Measurements from ENCODE around the gene KDM2A.

The KDM2A gene

GRCh38 chr11:67085617-67086016 lies 33.4 kb upstream of the KDM2A start:
- Histone ChIP-seq H3K27me3 (ENCODE audit: insufficient read depth, poor library complexity, severe bottlenecking) (no peaks in the 10 kb centered on the region), H3K4me1 (ENCODE audit: insufficient read depth, poor library complexity, severe bottlenecking) (peaks cover 5% of the 10 kb centered on the region), H3K4me3 (ENCODE audit: severe bottlenecking) (no peak overlapping the region), H3K9me3 (ENCODE audit: severe bottlenecking) (no peaks in the 10 kb centered on the region), H3K27ac (ENCODE audit: poor library complexity, severe bottlenecking) (no peak overlapping the region), H3K36me3 (ENCODE audit: low read depth) (no peaks in the 10 kb centered on the region)
- DNase-seq (ENCODE audit: low spot score) (no peak), ATAC-seq (ENCODE audit: low read depth) (no peak)
- no peak for TF ChIP-seq CTCF (IDR thresholded peaks at IDR 0.05; ENCODE audit: poor library complexity, severe bottlenecking)

- no peak overlapping the region for H3K4me3 ChIP-seq (ENCODE audit: severe bottlenecking)
- H3K36me3 ChIP-seq (ENCODE audit: low read depth), result no peaks in the 10 kb centered on the region
- DNase-seq (ENCODE audit: low spot score) (no peak), ATAC-seq (ENCODE audit: low read depth) (no peak)
- H3K27ac ChIP-seq (ENCODE audit: poor library complexity, severe bottlenecking), result no peak overlapping the region
- no peak for TF ChIP-seq CTCF (IDR thresholded peaks at IDR 0.05; ENCODE audit: poor library complexity, severe bottlenecking)
- no peaks in the 10 kb centered on the region for H3K4me1 ChIP-seq (ENCODE audit: insufficient read depth, poor library complexity, severe bottlenecking)
- H3K27me3 ChIP-seq (ENCODE audit: insufficient read depth, poor library complexity, severe bottlenecking), result no peaks in the 10 kb centered on the region
- H3K9me3 ChIP-seq (ENCODE audit: severe bottlenecking), result no peaks in the 10 kb centered on the region
Observed at GRCh38 chr11:67090717-67091116, 28.3 kb upstream of the KDM2A start.

- no peaks in the 10 kb centered on the region for H3K4me1 ChIP-seq (ENCODE audit: insufficient read depth, poor library complexity, severe bottlenecking)
- H3K9me3 ChIP-seq (ENCODE audit: severe bottlenecking), result no peaks in the 10 kb centered on the region
- TF ChIP-seq CTCF (IDR thresholded peaks at IDR 0.05; ENCODE audit: poor library complexity, severe bottlenecking), result peak; percentile 23
- peak; percentile 44; the same call in 1 of the 3 replicates for ATAC-seq (ENCODE audit: low read depth)
- H3K27me3 ChIP-seq (ENCODE audit: insufficient read depth, poor library complexity, severe bottlenecking), result no peaks in the 10 kb centered on the region
- no peak overlapping the region for H3K27ac ChIP-seq (ENCODE audit: poor library complexity, severe bottlenecking)
- no peak for DNase-seq (ENCODE audit: low spot score)
- no peaks in the 10 kb centered on the region for H3K36me3 ChIP-seq (ENCODE audit: low read depth)
- H3K4me3 ChIP-seq (ENCODE audit: severe bottlenecking), result no peak overlapping the region
Observed at GRCh38 chr11:67095214-67095507, 23.9 kb upstream of the KDM2A start.

GRCh38 chr11:67098799-67099429 lies 20.1 kb upstream of the KDM2A start:
- DNase-seq (ENCODE audit: low spot score) (no peak), ATAC-seq (ENCODE audit: low read depth) (no peak; the same call in 2 of the 3 replicates)
- no peak overlapping the region for H3K4me3 ChIP-seq (ENCODE audit: severe bottlenecking)
- no peaks in the 10 kb centered on the region for H3K27me3 ChIP-seq (ENCODE audit: insufficient read depth, poor library complexity, severe bottlenecking)
- no peaks in the 10 kb centered on the region for H3K36me3 ChIP-seq (ENCODE audit: low read depth)
- no peaks in the 10 kb centered on the region for H3K9me3 ChIP-seq (ENCODE audit: severe bottlenecking)
- no peak for TF ChIP-seq CTCF (IDR thresholded peaks at IDR 0.05; ENCODE audit: poor library complexity, severe bottlenecking)
- no peak overlapping the region for H3K27ac ChIP-seq (ENCODE audit: poor library complexity, severe bottlenecking)
- H3K4me1 ChIP-seq (ENCODE audit: insufficient read depth, poor library complexity, severe bottlenecking), result no peaks in the 10 kb centered on the region

GRCh38 chr11:67099831-67100324 lies 19.2 kb upstream of the KDM2A start:
- Histone ChIP-seq H3K4me1 (ENCODE audit: insufficient read depth, poor library complexity, severe bottlenecking) (no peaks in the 10 kb centered on the region), H3K27me3 (ENCODE audit: insufficient read depth, poor library complexity, severe bottlenecking) (no peaks in the 10 kb centered on the region), H3K9me3 (ENCODE audit: severe bottlenecking) (no peaks in the 10 kb centered on the region), H3K27ac (ENCODE audit: poor library complexity, severe bottlenecking) (no peak overlapping the region), H3K36me3 (ENCODE audit: low read depth) (no peaks in the 10 kb centered on the region), H3K4me3 (ENCODE audit: severe bottlenecking) (no peak overlapping the region)
- ATAC-seq (ENCODE audit: low read depth) (no peak), DNase-seq (ENCODE audit: low spot score) (no peak)
- no peak for TF ChIP-seq CTCF (IDR thresholded peaks at IDR 0.05; ENCODE audit: poor library complexity, severe bottlenecking)

Measured in RWPE2 (cell line).